ENCODE measurements around the gene ATP2C2. TPM values are rescaled to one million over a fixed set of nuclear protein-coding genes. Genes with fewer than 3 reads are reported as not detected.

ATP2C2 gene
- total RNA-seq, 1 experiment from 2014 or later, result 20.3 TPM

- TF ChIP-seq YY1 (IDR thresholded peaks at IDR 0.05; ENCODE audit: extremely low read depth, insufficient replicate concordance, low read depth, low read length) (no peak), ZNF274 (IDR thresholded peaks at IDR 0.05; ENCODE audit: low read depth, low read length) (no peak), SP1 (IDR thresholded peaks at IDR 0.05; ENCODE audit: low read depth) (no peak), TCF7L2 (IDR thresholded peaks at IDR 0.05; ENCODE audit: borderline replicate concordance, extremely low read depth, insufficient read depth, insufficient read length) (no peak), RAD21 (IDR thresholded peaks at IDR 0.05; ENCODE audit: low read depth) (no peak)
- TF ChIP-seq, protein P1, sequence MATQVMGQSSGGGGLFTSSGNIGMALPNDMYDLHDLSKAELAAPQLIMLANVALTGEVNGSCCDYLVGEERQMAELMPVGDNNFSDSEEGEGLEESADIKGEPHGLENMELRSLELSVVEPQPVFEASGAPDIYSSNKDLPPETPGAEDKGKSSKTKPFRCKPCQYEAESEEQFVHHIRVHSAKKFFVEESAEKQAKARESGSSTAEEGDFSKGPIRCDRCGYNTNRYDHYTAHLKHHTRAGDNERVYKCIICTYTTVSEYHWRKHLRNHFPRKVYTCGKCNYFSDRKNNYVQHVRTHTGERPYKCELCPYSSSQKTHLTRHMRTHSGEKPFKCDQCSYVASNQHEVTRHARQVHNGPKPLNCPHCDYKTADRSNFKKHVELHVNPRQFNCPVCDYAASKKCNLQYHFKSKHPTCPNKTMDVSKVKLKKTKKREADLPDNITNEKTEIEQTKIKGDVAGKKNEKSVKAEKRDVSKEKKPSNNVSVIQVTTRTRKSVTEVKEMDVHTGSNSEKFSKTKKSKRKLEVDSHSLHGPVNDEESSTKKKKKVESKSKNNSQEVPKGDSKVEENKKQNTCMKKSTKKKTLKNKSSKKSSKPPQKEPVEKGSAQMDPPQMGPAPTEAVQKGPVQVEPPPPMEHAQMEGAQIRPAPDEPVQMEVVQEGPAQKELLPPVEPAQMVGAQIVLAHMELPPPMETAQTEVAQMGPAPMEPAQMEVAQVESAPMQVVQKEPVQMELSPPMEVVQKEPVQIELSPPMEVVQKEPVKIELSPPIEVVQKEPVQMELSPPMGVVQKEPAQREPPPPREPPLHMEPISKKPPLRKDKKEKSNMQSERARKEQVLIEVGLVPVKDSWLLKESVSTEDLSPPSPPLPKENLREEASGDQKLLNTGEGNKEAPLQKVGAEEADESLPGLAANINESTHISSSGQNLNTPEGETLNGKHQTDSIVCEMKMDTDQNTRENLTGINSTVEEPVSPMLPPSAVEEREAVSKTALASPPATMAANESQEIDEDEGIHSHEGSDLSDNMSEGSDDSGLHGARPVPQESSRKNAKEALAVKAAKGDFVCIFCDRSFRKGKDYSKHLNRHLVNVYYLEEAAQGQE (IDR thresholded peaks at IDR 0.05; ENCODE audit: low read depth), result no peak
Observed at GRCh38 chr16:84479716-84480450, 111.5 kb downstream of the ATP2C2 start (continued).

- H3K4me3 ChIP-seq (replicated peaks in 1 of 2; ENCODE audit: low read depth in 1 of 2, low read length in 2 of 2), result no peak overlapping the region
- ChIA-PET POLR2A (no interaction called here), RAD21 (ENCODE audit: low non-redundant PET in 1 of 2, low total read pairs in 2 of 2, uncharacterized antibody in 2 of 2, unreplicated experiment in 2 of 2) (no interaction called here), CTCF (no interaction called here)
- H2AFZ ChIP-seq (ENCODE audit: low read depth, low read length, poor library complexity, severe bottlenecking), result no peak overlapping the region
- no peaks in the 10 kb centered on the region for H4K20me1 ChIP-seq (ENCODE audit: insufficient read depth)
- no peak for TF ChIP-seq ELF1 (IDR thresholded peaks at IDR 0.05; ENCODE audit: borderline replicate concordance, low read depth)
- TF ChIP-seq, protein P1 (IDR thresholded peaks at IDR 0.05; ENCODE audit: low read depth), result no peak
- TF ChIP-seq, protein P2, sequence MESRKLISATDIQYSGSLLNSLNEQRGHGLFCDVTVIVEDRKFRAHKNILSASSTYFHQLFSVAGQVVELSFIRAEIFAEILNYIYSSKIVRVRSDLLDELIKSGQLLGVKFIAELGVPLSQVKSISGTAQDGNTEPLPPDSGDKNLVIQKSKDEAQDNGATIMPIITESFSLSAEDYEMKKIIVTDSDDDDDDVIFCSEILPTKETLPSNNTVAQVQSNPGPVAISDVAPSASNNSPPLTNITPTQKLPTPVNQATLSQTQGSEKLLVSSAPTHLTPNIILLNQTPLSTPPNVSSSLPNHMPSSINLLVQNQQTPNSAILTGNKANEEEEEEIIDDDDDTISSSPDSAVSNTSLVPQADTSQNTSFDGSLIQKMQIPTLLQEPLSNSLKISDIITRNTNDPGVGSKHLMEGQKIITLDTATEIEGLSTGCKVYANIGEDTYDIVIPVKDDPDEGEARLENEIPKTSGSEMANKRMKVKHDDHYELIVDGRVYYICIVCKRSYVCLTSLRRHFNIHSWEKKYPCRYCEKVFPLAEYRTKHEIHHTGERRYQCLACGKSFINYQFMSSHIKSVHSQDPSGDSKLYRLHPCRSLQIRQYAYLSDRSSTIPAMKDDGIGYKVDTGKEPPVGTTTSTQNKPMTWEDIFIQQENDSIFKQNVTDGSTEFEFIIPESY (IDR thresholded peaks at IDR 0.05; ENCODE audit: extremely low read depth, insufficient replicate concordance, low read length), result no peak
- TF ChIP-seq SIN3A (IDR thresholded peaks at IDR 0.05; ENCODE audit: low read depth), result no peak
- no peaks in the 10 kb centered on the region for H3K9me3 ChIP-seq (ENCODE audit: control insufficient read depth in 1 of 2, insufficient read depth in 1 of 2, low read depth in 1 of 2, low read length in 2 of 2)
- H3K4me1 ChIP-seq (ENCODE audit: control insufficient read depth in 1 of 2, insufficient read depth in 2 of 2, low read length in 2 of 2), result peaks cover 0 to 9% of the 10 kb centered on the region in 2 experiments; a peak in 2 of 4 replicates
- no peak for DNase-seq (ENCODE audit: low read depth, low spot score)
- H3K9me2 ChIP-seq (ENCODE audit: insufficient read depth), result no peaks in the 10 kb centered on the region
- no peaks in the 10 kb centered on the region for H3K27me3 ChIP-seq (ENCODE audit: insufficient read depth, low read length)
- BruUV-seq (replicated peaks), result no TSS peak
- ATAC-seq, result no peak
- no peaks in the 10 kb centered on the region for H3K79me2 ChIP-seq (ENCODE audit: insufficient read depth, low read length)
- H3K36me3 ChIP-seq (ENCODE audit: control insufficient read depth in 1 of 2, insufficient read depth in 2 of 2, low read length in 2 of 2), result peaks cover 23 to 35% of the 10 kb centered on the region in 2 experiments; a peak in 2 of 4 replicates
- no peak overlapping the region for H3K4me2 ChIP-seq (ENCODE audit: low read length)
- intact Hi-C loops (cut with micrococcal nuclease), result loop anchor here (10.0 kb wide), 1 partner anchor 296 kb away; the partner anchor contains the start of gene TAF1C
- no peak overlapping the region for H3K27ac ChIP-seq (ENCODE audit: low read depth, low read length)
- H3K9ac ChIP-seq (ENCODE audit: low read length), result no peak overlapping the region
Observed at GRCh38 chr16:84481051-84481735, 112.9 kb downstream of the ATP2C2 start.

Measured in HCT116 (cell line).